ENCODE data around the gene NCK2.

- no peak for TF ChIP-seq CTCF (IDR thresholded peaks at IDR 0.05)
- no peak for TF ChIP-seq POLR2A (IDR thresholded peaks at IDR 0.05)
Measured at GRCh38 chr2:105870858-105871257, 126.1 kb downstream of the NCK2 start.

Data from thyroid gland (tissue), 4 donors.